HCT116 (cell line): ENCODE measurements around the gene CPLX3. TPM values are rescaled to one million over a fixed set of nuclear protein-coding genes. Genes with fewer than 3 reads are reported as not detected.

Source experiments
- ATAC-seq: fragments of 200-7000 bp; cut with Tn5 transposase; 2 replicates; pipeline ENCODE4 v1.9.1; 2020; ENCODE audit warnings: mild to moderate bottlenecking, moderate library complexity
- BruUV-seq: library from RNA; stranded (reverse); fragments of 400-500 nt; replicated peaks from 2 replicates; lab custom pipeline; 2021; lab: Mats Ljungman, UMichigan
- CTCF ChIA-PET: fragments of 300-600 bp; sonication (Branson Sonifier 250); formaldehyde crosslinking; loops from one replicate; lab custom pipeline; 2021; ENCODE audit warnings: antibody characterized with exemption; lab: Charles Lee
- POLR2A ChIA-PET: fragments of 300-600, 350-600 bp; sonication (Branson Sonifier 250); formaldehyde crosslinking; loops from one replicate; lab custom pipeline; 2021; ENCODE audit warnings: antibody characterized with exemption; lab: Charles Lee
- RAD21 ChIA-PET, 2 experiments: fragments of 300-600 bp; sonication (Branson Sonifier 250); formaldehyde crosslinking; loops; one replicate each; lab custom pipeline; 2023; ENCODE audit warnings: low total read pairs in 2 of 2; ENCODE audit not compliant: uncharacterized antibody in 2 of 2, unreplicated experiment in 2 of 2, low non-redundant PET in 1 of 2; lab: Charles Lee
- DNase-seq: peaks from one replicate; pipeline ENCODE4 v3.0.0-alpha.2; 2010; ENCODE audit warnings: low read depth, low spot score
- H2AFZ ChIP-seq: fragments of 200-600 bp; shearing (Covaris generic), sonication (generic); 2 replicates; pipeline ENCODE4 v1.6.1; 2017; ENCODE audit warnings: low read depth, mixed run types, mixed read lengths, antibody characterized with exemption, low read length; ENCODE audit not compliant: poor library complexity, severe bottlenecking
- H3K27ac ChIP-seq: 2 replicates; pipeline ENCODE4 v1.5.1; 2012; ENCODE audit warnings: low read depth, low read length
- H3K27me3 ChIP-seq: fragments of 200-600 bp; sonication (generic); 2 replicates; pipeline ENCODE4 v1.6.1; 2016; ENCODE audit warnings: mixed run types, low read length, mixed read lengths; ENCODE audit not compliant: insufficient read depth
- H3K36me3 ChIP-seq, 2 experiments: fragments of 200-500 bp in 1 of 2; fragments of 200-600 bp in 1 of 2; sonication (Bioruptor generic) in 1 of 2; sonication (generic) in 1 of 2; 2 replicates each; pipeline versions ENCODE4 v1.5.1 to v1.6.1; 2014 to 2016; ENCODE audit warnings: low read length in 2 of 2, inconsistent platforms in 1 of 2, mixed read lengths in 1 of 2, mixed run types in 1 of 2; ENCODE audit not compliant: insufficient read depth in 2 of 2, control insufficient read depth in 1 of 2
- H3K4me1 ChIP-seq, 2 experiments: fragments of 200-600 bp in 1 of 2; sonication (generic) in 1 of 2; 2 replicates each; pipeline versions ENCODE4 v1.5.1 to v1.6.1; 2012 to 2017; ENCODE audit warnings: low read length in 2 of 2, inconsistent platforms in 1 of 2, mild to moderate bottlenecking in 1 of 2, mixed read lengths in 1 of 2, mixed run types in 1 of 2, moderate library complexity in 1 of 2; ENCODE audit not compliant: insufficient read depth in 2 of 2, control insufficient read depth in 1 of 2
- H3K4me2 ChIP-seq: fragments of 200-600 bp; sonication (generic); 2 replicates; pipeline ENCODE4 v1.6.1; 2017; ENCODE audit warnings: mixed run types, low read length, mixed read lengths
- H3K4me3 ChIP-seq, 2 experiments: fragments of 200-600 bp in 1 of 2; sonication (generic) in 1 of 2; replicated peaks in 1 of 2; 2 replicates each; pipeline ENCODE4 v1.5.1; 2011 to 2016; ENCODE audit warnings: low read length in 2 of 2, control low read depth in 1 of 2, low read depth in 1 of 2, mild to moderate bottlenecking in 1 of 2, mixed read lengths in 1 of 2, mixed run types in 1 of 2
- H3K79me2 ChIP-seq: fragments of 200-600 bp; sonication (generic); 2 replicates; pipeline ENCODE4 v1.6.1; 2017; ENCODE audit warnings: mild to moderate bottlenecking, mixed run types, low read length, moderate library complexity, mixed read lengths; ENCODE audit not compliant: insufficient read depth
- H3K9ac ChIP-seq: fragments of 200-600 bp; sonication (generic); 2 replicates; pipeline ENCODE4 v1.6.1; 2016; ENCODE audit warnings: low read length, mixed read lengths
- H3K9me2 ChIP-seq: fragments of 200-600 bp; sonication (generic), shearing (Covaris generic); 2 replicates; pipeline ENCODE4 v1.6.1; 2017; ENCODE audit warnings: mixed run types, mild to moderate bottlenecking, moderate library complexity; ENCODE audit not compliant: insufficient read depth
- H3K9me3 ChIP-seq, 2 experiments: fragments of 200-500 bp in 1 of 2; fragments of 200-600 bp in 1 of 2; sonication (Bioruptor generic) in 1 of 2; sonication (generic) in 1 of 2; 2 replicates each; pipeline ENCODE4 v1.6.1; 2014 to 2017; ENCODE audit warnings: low read length in 2 of 2, mixed read lengths in 2 of 2, inconsistent platforms in 1 of 2, low read depth in 1 of 2, mild to moderate bottlenecking in 1 of 2, mixed run types in 1 of 2, moderate library complexity in 1 of 2; ENCODE audit not compliant: control insufficient read depth in 1 of 2, insufficient read depth in 1 of 2
- H4K20me1 ChIP-seq: fragments of 200-600 bp; sonication (generic), shearing (Covaris generic); 2 replicates; pipeline ENCODE4 v1.6.1; 2017; ENCODE audit warnings: mixed run types, mild to moderate bottlenecking, moderate library complexity; ENCODE audit not compliant: insufficient read depth
- ATF3 ChIP-seq: IDR thresholded peaks from 2 replicates; pipeline ENCODE4 v1.6.1; 2012
- CBX3 ChIP-seq: IDR thresholded peaks from 2 replicates; pipeline ENCODE4 v1.6.1; 2012; ENCODE audit warnings: low read depth
- CEBPB ChIP-seq: IDR thresholded peaks from 2 replicates; pipeline ENCODE4 v1.6.1; 2012; ENCODE audit warnings: low read depth
- CTCF ChIP-seq, 3 experiments: fragments of 200-600 bp in 1 of 3; sonication (generic) in 1 of 3; IDR thresholded peaks in 2 of 3; conservative IDR thresholded peaks in 1 of 3; 2 replicates each; pipeline ENCODE4 v1.5.1; 2012 to 2017; ENCODE audit warnings: low read depth in 2 of 3, low read length in 2 of 3, antibody characterized with exemption in 1 of 3, borderline replicate concordance in 1 of 3, control low read depth in 1 of 3, mild to moderate bottlenecking in 1 of 3, mixed read lengths in 1 of 3, mixed run types in 1 of 3, moderate library complexity in 1 of 3; ENCODE audit not compliant: insufficient read depth in 1 of 3
- EGR1 ChIP-seq: IDR thresholded peaks from 2 replicates; pipeline ENCODE4 v1.6.1; 2012; ENCODE audit warnings: low read depth
- EZH2 ChIP-seq: fragments of 200-600 bp; sonication (generic); IDR thresholded peaks from 2 replicates; pipeline ENCODE4 v1.6.1; 2017; ENCODE audit warnings: antibody characterized with exemption, mixed run types
- EZH2phosphoT487 ChIP-seq: fragments of 200-600 bp; IDR thresholded peaks from 2 replicates; pipeline ENCODE4 v1.6.1; 2018; ENCODE audit warnings: antibody characterized with exemption, borderline replicate concordance
- FOSL1 ChIP-seq: IDR thresholded peaks from 2 replicates; pipeline ENCODE4 v1.6.1; 2012; ENCODE audit warnings: low read depth
- JUND ChIP-seq: IDR thresholded peaks from 2 replicates; pipeline ENCODE4 v1.6.1; 2012
- MAX ChIP-seq: IDR thresholded peaks from 2 replicates; pipeline ENCODE4 v1.6.1; 2012
- SP1 ChIP-seq: IDR thresholded peaks from 2 replicates; pipeline ENCODE4 v1.6.1; 2012; ENCODE audit warnings: low read depth
- SRF ChIP-seq: IDR thresholded peaks from 2 replicates; pipeline ENCODE4 v1.6.1; 2012; ENCODE audit warnings: low read depth
- YY1 ChIP-seq: IDR thresholded peaks from 2 replicates; pipeline ENCODE4 v1.6.1; 2011; ENCODE audit warnings: low read length, low read depth, moderate library complexity, mild to moderate bottlenecking; ENCODE audit not compliant: insufficient replicate concordance; ENCODE audit errors: extremely low read depth
- ZFX ChIP-seq: fragments of 450-650 bp; IDR thresholded peaks from 2 replicates; pipeline ENCODE4 v1.6.1; 2017
- intact Hi-C: fragments of 100-400 bp; cut with micrococcal nuclease; formaldehyde crosslinking; loops from 2 replicates; pipeline ENCODE4 v1.10.0; 2022
- total RNA-seq: library from RNA; stranded (reverse); gene quantifications from one replicate; pipeline ENCODE4 v1.2.1, GENCODE V29; 2021; ENCODE audit not compliant: unreplicated experiment

The CPLX3 gene
- total RNA-seq, 1 experiment from 2014 or later: not detected

GRCh38 chr15:74857082-74857655 is 30.7 kb downstream of the CPLX3 start:
- intact Hi-C loops: no loop called here
- no peaks in the 10 kb centered on the region for H3K9me2 ChIP-seq
- ATAC-seq (peak; percentile 68), DNase-seq (no peak)
- H3K9ac ChIP-seq: peak overlapping the region; percentile 11
- H3K9me3 ChIP-seq: no peaks in the 10 kb centered on the region
- H3K4me2 ChIP-seq: peak overlapping the region; percentile 57
- RAD21 ChIA-PET: no interaction called here
- no peak overlapping the region; a peak in 1 of 4 replicates for H3K4me3 ChIP-seq
- peaks cover 0 to 13% of the 10 kb centered on the region in 2 experiments; a peak in 1 of 4 replicates for H3K36me3 ChIP-seq
- H3K4me1 ChIP-seq: peaks cover 0 to 32% of the 10 kb centered on the region in 2 experiments; a peak in 3 of 4 replicates
- CTCF ChIA-PET: interaction anchor here (0.7 kb wide), 1 partner anchor 12 kb away, joined by 3 read pairs; no protein-coding TSS in a partner anchor
- H2AFZ ChIP-seq: no peak overlapping the region
- H3K79me2 ChIP-seq: peaks cover 20% of the 10 kb centered on the region
- no peaks in the 10 kb centered on the region for H4K20me1 ChIP-seq
- no peaks in the 10 kb centered on the region for H3K27me3 ChIP-seq
- no TSS peak for BruUV-seq
- H3K27ac ChIP-seq: peak overlapping the region; percentile 28; the same call in 1 of the 2 replicates
- TF ChIP-seq CTCF (IDR thresholded peaks at IDR 0.05 in 2 of 3, conservative IDR thresholded peaks at IDR 0.05 in 1 of 3; ENCODE audit: borderline replicate concordance in 1 of 3, insufficient read depth in 1 of 3, low read depth in 2 of 3, low read length in 2 of 3): no peak
- no peak for TF ChIP-seq MAX
- no peak for TF ChIP-seq EZH2phosphoT487
- no peak for TF ChIP-seq SRF
- no peak for TF ChIP-seq CBX3
- no peak for TF ChIP-seq ATF3
- TF ChIP-seq YY1: no peak
- TF ChIP-seq CEBPB: no peak
- TF ChIP-seq EGR1: no peak
- peak; percentile 21; the same call in 1 of the 2 replicates for TF ChIP-seq JUND
- no peak for TF ChIP-seq ZFX
- TF ChIP-seq SP1: peak; percentile 38; the same call in 1 of the 2 replicates
- TF ChIP-seq FOSL1: peak; percentile 37; the same call in 1 of the 2 replicates
- TF ChIP-seq EZH2: no peak
- TF ChIP-seq, all 23 proteins: peak for 3
- POLR2A ChIA-PET: no interaction called here
